ENCODE results near the gene FALEC. TPM values are rescaled to one million over a fixed set of nuclear protein-coding genes. Genes with fewer than 3 reads are reported as not detected.

FALEC gene
- total RNA-seq, 4 donors from 2014 or later = not detected

GRCh38 chr1:150484861-150485260, 30.7 kb upstream of the FALEC start:
- Histone ChIP-seq H3K27me3 (no peaks in the 10 kb centered on the region), H3K4me1 (peaks cover 0 to 8% (median 4%) of the 10 kb centered on the region in 4 donors), H3K4me3 (no peak overlapping the region), H3K27ac (no peak overlapping the region), H3K9me3 (no peaks in the 10 kb centered on the region), H3K36me3 (no peaks in the 10 kb centered on the region)
- TF ChIP-seq POLR2A (IDR thresholded peaks at IDR 0.05) = no peak
- peak in 1 of 5 experiments; percentile 14 for TF ChIP-seq CTCF (IDR thresholded peaks at IDR 0.05)
- TF ChIP-seq POLR2AphosphoS5 (IDR thresholded peaks at IDR 0.05) = no peak
- DNase-seq = no peak
- 24 to 29% methylated on average over 2 of the region's 2 CpGs for WGBS, 2 donors (ENCODE audit: low coverage in 1 of 2)
- intact Hi-C loops (cut with DNase I; ENCODE audit: low total_unique reads) = loop anchor here (10.0 kb wide), 1 partner anchor 50 kb away; no protein-coding TSS in a partner anchor
- in situ Hi-C loops (cut with MboI; ENCODE audit: low pct_ligation_motif_present in 1 of 4, low pct_unique_long_range_greater_than_20kb in 1 of 4, low sequenced_read_pairs in 3 of 4) = loop anchor here in 1 of 4 donors (10.0 kb wide), 1 partner anchor 50 kb away; no protein-coding TSS in a partner anchor

GRCh38 chr1:150486966-150487762, 28.4 kb upstream of the FALEC start, which contains the start of gene TARS2:
Gene TARS2 (plus strand): TSS chr1:150487419. CDS start chr1:150487451, 32 bp downstream.
- in situ Hi-C loops (cut with MboI; ENCODE audit: low pct_ligation_motif_present in 1 of 4, low pct_unique_long_range_greater_than_20kb in 1 of 4, low sequenced_read_pairs in 3 of 4) (loop anchor here in 1 of 4 donors (10.0 kb wide), 1 partner anchor 48 kb away; no protein-coding TSS in a partner anchor), intact Hi-C loops (cut with DNase I; ENCODE audit: low total_unique reads) (loop anchor here (10.0 kb wide), 1 partner anchor 48 kb away; no protein-coding TSS in a partner anchor)

GRCh38 chr1:150487763-150488115, 27.8 kb upstream of the FALEC start:
- Histone ChIP-seq H3K36me3 (peaks cover 0 to 18% (median 6%) of the 10 kb centered on the region in 4 donors), H3K27ac (peak overlapping the region; percentile 79 to 85 (median 80)), H3K4me3 (peak overlapping the region; percentile 55 to 80 (median 65)), H3K27me3 (no peaks in the 10 kb centered on the region), H3K9me3 (no peaks in the 10 kb centered on the region), H3K4me1 (peaks cover 0 to 8% (median 4%) of the 10 kb centered on the region in 4 donors)
- intact Hi-C loops (cut with DNase I; ENCODE audit: low total_unique reads) (loop anchor here (10.0 kb wide), 1 partner anchor 47 kb away; no protein-coding TSS in a partner anchor), in situ Hi-C loops (cut with MboI; ENCODE audit: low pct_ligation_motif_present in 1 of 4, low pct_unique_long_range_greater_than_20kb in 1 of 4, low sequenced_read_pairs in 3 of 4) (loop anchor here in 1 of 4 donors (10.0 kb wide), 1 partner anchor 47 kb away; no protein-coding TSS in a partner anchor)
- WGBS, 2 donors (ENCODE audit: low coverage in 1 of 2) = 0 to 6% methylated on average over 1 to 7 of the region's 7 CpGs
- no peak for TF ChIP-seq POLR2A (IDR thresholded peaks at IDR 0.05)
- TF ChIP-seq POLR2AphosphoS5 (IDR thresholded peaks at IDR 0.05) = no peak
- TF ChIP-seq CTCF (IDR thresholded peaks at IDR 0.05) = no peak
- no peak for TF ChIP-seq EP300 (IDR thresholded peaks at IDR 0.05; ENCODE audit: low read depth)
- no peak for DNase-seq

More at GRCh38 chr1:150486966-150487762, 28.4 kb upstream of the FALEC start, which contains the start of gene TARS2:
- 0% methylated on average over 1 to 30 of the region's 30 CpGs for WGBS, 2 donors (ENCODE audit: low coverage in 1 of 2)
- no peaks in the 10 kb centered on the region for H3K27me3 ChIP-seq
- H3K36me3 ChIP-seq = peaks cover 0 to 13% (median 4%) of the 10 kb centered on the region in 4 donors
- TF ChIP-seq CTCF (IDR thresholded peaks at IDR 0.05) (peak; percentile 29 to 77 (median 36)), POLR2A (IDR thresholded peaks at IDR 0.05) (peak; percentile 77), EP300 (IDR thresholded peaks at IDR 0.05; ENCODE audit: low read depth) (no peak), POLR2AphosphoS5 (IDR thresholded peaks at IDR 0.05) (peak; percentile 76 to 81 (median 78))
- peak; percentile 97 for DNase-seq
- peak within 1 kb of the TSS; percentile 79 to 85 (median 80) for H3K27ac ChIP-seq
- peaks cover 0 to 8% (median 4%) of the 10 kb centered on the region in 4 donors for H3K4me1 ChIP-seq
- no peaks in the 10 kb centered on the region for H3K9me3 ChIP-seq
- H3K4me3 ChIP-seq = peak within 1 kb of the TSS; percentile 55 to 80 (median 65)

GRCh38 chr1:150493175-150493574, 22.4 kb upstream of the FALEC start:
- Histone ChIP-seq H3K27ac (no peak overlapping the region), H3K4me3 (no peak overlapping the region), H3K27me3 (no peaks in the 10 kb centered on the region), H3K4me1 (peaks cover 0 to 2% (median under 1%) of the 10 kb centered on the region in 4 donors), H3K36me3 (peaks cover 0 to 37% (median 16%) of the 10 kb centered on the region in 4 donors), H3K9me3 (no peaks in the 10 kb centered on the region)
- no peak for TF ChIP-seq EP300 (IDR thresholded peaks at IDR 0.05; ENCODE audit: low read depth)
- no peak for DNase-seq
- in situ Hi-C loops (cut with MboI; ENCODE audit: low pct_ligation_motif_present in 1 of 4, low pct_unique_long_range_greater_than_20kb in 1 of 4, low sequenced_read_pairs in 3 of 4) = no loop called here
- intact Hi-C loops (cut with DNase I; ENCODE audit: low total_unique reads) = no loop called here
- WGBS, 2 donors (ENCODE audit: low coverage in 1 of 2) = 92% methylated on average over 8 of the region's 8 CpGs; no CpG with 5 or more reads in 1 of the 2 donors
